Motor neuron (in vitro differentiated cells): ENCODE results near the gene TRH. TPM values are rescaled to one million over a fixed set of nuclear protein-coding genes. Genes with fewer than 3 reads are reported as not detected.

Experiments used
- ATAC-seq, 8 experiments: fragments of 200-7000 bp; cut with Tn5 transposase; replicated peaks in 6 of 8; 2 replicates each; pipeline ENCODE4 v1.8.0; 2021; ENCODE audit warnings: mild to moderate bottlenecking in 8 of 8, moderate library complexity in 8 of 8
- H3K27ac ChIP-seq, 2 donors: fragments of 250-450 bp; sonication (Bioruptor Pico); 2 replicates each; pipeline ENCODE4 v1.9.0; 2021; ENCODE audit warnings: antibody characterized with exemption in 2 of 2, mild to moderate bottlenecking in 2 of 2, moderate library complexity in 1 of 2
- H3K4me1 ChIP-seq, 2 donors: fragments of 250-450 bp; sonication (Bioruptor Pico); replicated peaks in 1 of 2; 2 replicates each; pipeline ENCODE4 v1.6.1; 2021; ENCODE audit warnings: antibody characterized with exemption in 2 of 2, mild to moderate bottlenecking in 2 of 2, moderate library complexity in 1 of 2
- H3K4me3 ChIP-seq, 5 donors: fragments of 250-450 bp; sonication (Bioruptor Pico); 2 replicates each; pipeline ENCODE4 v1.9.0; 2021; ENCODE audit warnings: antibody characterized with exemption in 5 of 5, mild to moderate bottlenecking in 5 of 5, moderate library complexity in 4 of 5
- WGBS, 10 experiments: fragments of 450-650 bp; shearing (Covaris generic); methylation state at CpG; one replicate each; pipeline ENCODE4 v1.0.0; 2022; 5-methylcytosine and 5-hydroxymethylcytosine counted together
- in situ Hi-C, 9 experiments: fragments of 400-800 bp; cut with MboI; loops; one replicate each; pipeline ENCODE4 v1.15.0; 2021; ENCODE audit warnings: low sequenced_read_pairs in 9 of 9, low pct_unique_long_range_greater_than_20kb in 2 of 9; ENCODE audit not compliant: unreplicated experiment in 9 of 9
- total RNA-seq, 8 experiments: library from RNA; unstranded; fragments of 300-600 nt; gene quantifications; 2 replicates each; pipeline versions ENCODE4 v1.2.3 to v1.2.4, GENCODE V29; 2022

TRH gene
- total RNA-seq, 8 experiments from 2014 or later, result 0.31 to 57.2 (median 2.3) TPM

- ATAC-seq, result no peak
- H3K4me1 ChIP-seq, result peaks cover 7 to 11% of the 10 kb centered on the region in 2 donors
- H3K4me3 ChIP-seq, result no peak overlapping the region
- in situ Hi-C loops, result no loop called here
- 60 to 100% (median 73%) methylated on average over 1 to 3 of the region's 5 CpGs; no CpG with 5 or more reads in 6 of the 10 experiments for WGBS, 10 experiments
- H3K27ac ChIP-seq, result no peak overlapping the region
These were observed 6.8 kb upstream of the TRH start for GRCh38 chr3:129967761-129968160.

- in situ Hi-C loops, result no loop called here
- peaks cover 7 to 18% of the 10 kb centered on the region in 2 donors for H3K4me1 ChIP-seq
- ATAC-seq, result no peak
- H3K4me3 ChIP-seq, result no peak overlapping the region
- 0 to 58% (median 11%) methylated on average over 2 to 4 of the region's 8 CpGs; no CpG with 5 or more reads in 5 of the 10 experiments for WGBS, 10 experiments
- no peak overlapping the region for H3K27ac ChIP-seq
These were observed 3.0 kb upstream of the TRH start for GRCh38 chr3:129971351-129972052.

- in situ Hi-C loops, result no loop called here
- ATAC-seq, result no peak
- 57 to 100% (median 96%) methylated on average over 1 to 2 of the region's 2 CpGs; no CpG with 5 or more reads in 4 of the 10 experiments for WGBS, 10 experiments
- no peak overlapping the region for H3K27ac ChIP-seq
- H3K4me1 ChIP-seq, result peaks cover 7 to 18% of the 10 kb centered on the region in 2 donors
- no peak overlapping the region for H3K4me3 ChIP-seq
These were observed 2.2 kb upstream of the TRH start for GRCh38 chr3:129972301-129972700.

GRCh38 chr3:129973853-129974563 is 512 bp upstream of the TRH start:
- no peak for ATAC-seq
- Histone ChIP-seq H3K27ac (no peak overlapping the region), H3K4me3 (peak overlapping the region; percentile 19 to 29 (median 28)), H3K4me1 (peaks cover 7 to 18% of the 10 kb centered on the region in 2 donors)
- in situ Hi-C loops, result no loop called here
- 21 to 80% (median 57%) methylated on average over 1 to 7 of the region's 39 CpGs; no CpG with 5 or more reads in 3 of the 10 experiments for WGBS, 10 experiments

- Histone ChIP-seq H3K4me3 (peak overlapping the region; percentile 19 to 29 (median 28)), H3K27ac (no peak overlapping the region), H3K4me1 (peaks cover 7 to 18% of the 10 kb centered on the region in 2 donors)
- peak; percentile 10 to 39 (median 22) for ATAC-seq
- in situ Hi-C loops, result no loop called here
- WGBS, 10 experiments, result 1 to 9% (median 5%) methylated on average over 4 to 15 of the region's 71 CpGs; no CpG with 5 or more reads in 5 of the 10 experiments
These were observed 549 bp downstream of the TRH start for GRCh38 chr3:129974833-129975704.

GRCh38 chr3:129975705-129976048 is 1.2 kb downstream of the TRH start:
- WGBS, 10 experiments, result 0 to 12% (median 3%) methylated on average over 5 to 8 of the region's 27 CpGs; no CpG with 5 or more reads in 7 of the 10 experiments
- ATAC-seq, result peak in 7 of 8 experiments; percentile 14 to 41 (median 31)
- Histone ChIP-seq H3K4me3 (peak overlapping the region in 3 of 5 donors; percentile 28 to 29 (median 29)), H3K27ac (no peak overlapping the region), H3K4me1 (peaks cover 7 to 18% of the 10 kb centered on the region in 2 donors)
- in situ Hi-C loops, result no loop called here

- 35 to 80% (median 68%) methylated on average over 1 to 3 of the region's 4 CpGs; no CpG with 5 or more reads in 6 of the 10 experiments for WGBS, 10 experiments
- no peak for ATAC-seq
- H3K4me1 ChIP-seq, result peaks cover 1 to 13% of the 10 kb centered on the region in 2 donors
- H3K4me3 ChIP-seq, result no peak overlapping the region
- H3K27ac ChIP-seq, result no peak overlapping the region
- in situ Hi-C loops, result no loop called here
These were observed 1.8 kb downstream of the TRH start for GRCh38 chr3:129976286-129976685.

GRCh38 chr3:129978123-129978522 is 3.6 kb downstream of the TRH start:
- in situ Hi-C loops, result no loop called here
- 60 to 100% methylated on average over 1 of the region's 2 CpGs; no CpG with 5 or more reads in 8 of the 10 experiments for WGBS, 10 experiments
- H3K4me3 ChIP-seq, result no peak overlapping the region
- no peak for ATAC-seq
- H3K27ac ChIP-seq, result no peak overlapping the region
- peaks cover 0 to 11% of the 10 kb centered on the region in 2 donors for H3K4me1 ChIP-seq

- no peak overlapping the region for H3K4me3 ChIP-seq
- ATAC-seq, result peak in 5 of 8 experiments; percentile 40 to 73 (median 69)
- in situ Hi-C loops, result no loop called here
- 50 to 84% (median 81%) methylated on average over 1 to 3 of the region's 5 CpGs; no CpG with 5 or more reads in 4 of the 10 experiments for WGBS, 10 experiments
- peaks cover 0 to 9% of the 10 kb centered on the region in 2 donors for H3K4me1 ChIP-seq
- no peak overlapping the region for H3K27ac ChIP-seq
These were observed 5.4 kb downstream of the TRH start for GRCh38 chr3:129979905-129980304.

- Histone ChIP-seq H3K27ac (no peak overlapping the region), H3K4me3 (no peak overlapping the region), H3K4me1 (no peaks in the 10 kb centered on the region)
- in situ Hi-C loops, result no loop called here
- ATAC-seq, result no peak
- 0 to 100% (median 77%) methylated on average over 1 to 8 of the region's 8 CpGs; no CpG with 5 or more reads in 1 of the 10 experiments for WGBS, 10 experiments
These were observed 9.0 kb downstream of the TRH start for GRCh38 chr3:129983561-129983960.

GRCh38 chr3:129984125-129984524 is 9.6 kb downstream of the TRH start:
- no peak overlapping the region for H3K4me3 ChIP-seq
- WGBS, 10 experiments, result 0 to 100% (median 60%) methylated on average over 1 to 2 of the region's 2 CpGs; no CpG with 5 or more reads in 3 of the 10 experiments
- no peaks in the 10 kb centered on the region for H3K4me1 ChIP-seq
- no peak for ATAC-seq
- H3K27ac ChIP-seq, result no peak overlapping the region
- in situ Hi-C loops, result no loop called here

- 32 to 100% (median 83%) methylated on average over 1 to 12 of the region's 14 CpGs for WGBS, 10 experiments
These were observed 10.6 kb downstream of the TRH start for GRCh38 chr3:129985113-129985512.

More at GRCh38 chr3:129985113-129985512, 10.6 kb downstream of the TRH start:
- Histone ChIP-seq H3K4me3 (no peak overlapping the region), H3K4me1 (peaks cover 4 to 6% of the 10 kb centered on the region in 2 donors), H3K27ac (no peak overlapping the region)
- ATAC-seq, result no peak
- in situ Hi-C loops, result no loop called here
